Nephron (organoid): ENCODE measurements around the gene CACNA2D3.
"Not testable (repeated sequence)": the region's sequence is repeated elsewhere in the genome, so short reads cannot be mapped to it uniquely, and the experiment has no call there.

Experiments used
- H3K27ac Mint-ChIP-seq, 3 experiments: 2 replicates each; pipeline ENCODE4 v1.8.0; 2020; ENCODE audit warnings: mixed read lengths in 3 of 3, mild to moderate bottlenecking in 2 of 3, moderate library complexity in 1 of 3
- H3K27me3 Mint-ChIP-seq: 2 replicates; pipeline ENCODE4 v1.8.0; 2021; ENCODE audit warnings: low read depth, mild to moderate bottlenecking, moderate library complexity, mixed read lengths
- H3K36me3 Mint-ChIP-seq: 2 replicates; pipeline ENCODE4 v1.8.0; 2020; ENCODE audit warnings: low read depth, mixed read lengths
- H3K4me1 Mint-ChIP-seq: 2 replicates; pipeline ENCODE4 v1.8.0; 2020; ENCODE audit warnings: mixed read lengths
- H3K4me3 Mint-ChIP-seq, 3 experiments: 2 replicates each; pipeline ENCODE4 v1.8.0; 2020; ENCODE audit warnings: mild to moderate bottlenecking in 3 of 3, mixed read lengths in 3 of 3, moderate library complexity in 2 of 3
- H3K9me3 Mint-ChIP-seq: 2 replicates; pipeline ENCODE4 v1.8.0; 2020; ENCODE audit warnings: mixed read lengths
- CTCF ChIP-seq, 3 experiments: fragments of 200-600 bp; sonication (generic); IDR thresholded peaks; one replicate each; pipeline ENCODE4 v1.5.0; 2021; ENCODE audit warnings: antibody characterized with exemption in 3 of 3; ENCODE audit not compliant: unreplicated experiment in 3 of 3

Gene CACNA2D3

GRCh38 chr3:54625805-54626787, 503.7 kb downstream of the CACNA2D3 start:
- Mint-ChIP-seq H3K27ac (no peak overlapping the region), H3K4me1 (no peaks in the 10 kb centered on the region), H3K27me3 (peaks cover 22% of the 10 kb centered on the region), H3K4me3 (no peak overlapping the region), H3K36me3 (no peaks in the 10 kb centered on the region), H3K9me3 (no peaks in the 10 kb centered on the region)
- TF ChIP-seq CTCF (IDR thresholded peaks at IDR 0.05; ENCODE audit: unreplicated experiment in 3 of 3): no peak

GRCh38 chr3:54628888-54629441, 506.6 kb downstream of the CACNA2D3 start:
- H3K4me1 Mint-ChIP-seq: no peaks in the 10 kb centered on the region
- no peak overlapping the region for H3K4me3 Mint-ChIP-seq
- H3K36me3 Mint-ChIP-seq: no peaks in the 10 kb centered on the region
- H3K9me3 Mint-ChIP-seq: no peaks in the 10 kb centered on the region
- H3K27me3 Mint-ChIP-seq: peaks cover 11% of the 10 kb centered on the region
- no peak for TF ChIP-seq CTCF (IDR thresholded peaks at IDR 0.05; ENCODE audit: unreplicated experiment in 3 of 3)
- no peak overlapping the region for H3K27ac Mint-ChIP-seq

GRCh38 chr3:54630101-54630623, 507.8 kb downstream of the CACNA2D3 start:
- Mint-ChIP-seq H3K4me3 (no peak overlapping the region), H3K4me1 (no peaks in the 10 kb centered on the region), H3K27ac (no peak overlapping the region), H3K9me3 (no peaks in the 10 kb centered on the region), H3K36me3 (no peaks in the 10 kb centered on the region), H3K27me3 (peaks cover 10% of the 10 kb centered on the region)
- TF ChIP-seq CTCF (IDR thresholded peaks at IDR 0.05; ENCODE audit: unreplicated experiment in 3 of 3): no peak

- not testable (repeated sequence) for H3K27me3 Mint-ChIP-seq, H3K9me3 Mint-ChIP-seq, H3K27ac Mint-ChIP-seq, H3K4me3 Mint-ChIP-seq, H3K4me1 Mint-ChIP-seq, H3K36me3 Mint-ChIP-seq
Measured at GRCh38 chr3:54631001-54631400, 508.6 kb downstream of the CACNA2D3 start.

- H3K4me3 Mint-ChIP-seq: no peak overlapping the region
- peaks cover 5% of the 10 kb centered on the region for H3K27me3 Mint-ChIP-seq
- TF ChIP-seq CTCF (IDR thresholded peaks at IDR 0.05; ENCODE audit: unreplicated experiment in 3 of 3): no peak
- H3K9me3 Mint-ChIP-seq: no peaks in the 10 kb centered on the region
- H3K36me3 Mint-ChIP-seq: no peaks in the 10 kb centered on the region
- no peak overlapping the region for H3K27ac Mint-ChIP-seq
- H3K4me1 Mint-ChIP-seq: no peaks in the 10 kb centered on the region
Measured at GRCh38 chr3:54631516-54632325, 509.4 kb downstream of the CACNA2D3 start.

- H3K36me3 Mint-ChIP-seq: no peaks in the 10 kb centered on the region
Measured at GRCh38 chr3:54632326-54632665, 509.9 kb downstream of the CACNA2D3 start.

More at GRCh38 chr3:54632326-54632665, 509.9 kb downstream of the CACNA2D3 start:
- H3K4me3 Mint-ChIP-seq: no peak overlapping the region
- no peak overlapping the region for H3K27ac Mint-ChIP-seq
- H3K4me1 Mint-ChIP-seq: no peaks in the 10 kb centered on the region
- H3K9me3 Mint-ChIP-seq: no peaks in the 10 kb centered on the region
- TF ChIP-seq CTCF (IDR thresholded peaks at IDR 0.05; ENCODE audit: unreplicated experiment in 3 of 3): no peak
- H3K27me3 Mint-ChIP-seq: peaks cover 5% of the 10 kb centered on the region
